ENCODE measurements around the gene BCL7A.

DNA sequence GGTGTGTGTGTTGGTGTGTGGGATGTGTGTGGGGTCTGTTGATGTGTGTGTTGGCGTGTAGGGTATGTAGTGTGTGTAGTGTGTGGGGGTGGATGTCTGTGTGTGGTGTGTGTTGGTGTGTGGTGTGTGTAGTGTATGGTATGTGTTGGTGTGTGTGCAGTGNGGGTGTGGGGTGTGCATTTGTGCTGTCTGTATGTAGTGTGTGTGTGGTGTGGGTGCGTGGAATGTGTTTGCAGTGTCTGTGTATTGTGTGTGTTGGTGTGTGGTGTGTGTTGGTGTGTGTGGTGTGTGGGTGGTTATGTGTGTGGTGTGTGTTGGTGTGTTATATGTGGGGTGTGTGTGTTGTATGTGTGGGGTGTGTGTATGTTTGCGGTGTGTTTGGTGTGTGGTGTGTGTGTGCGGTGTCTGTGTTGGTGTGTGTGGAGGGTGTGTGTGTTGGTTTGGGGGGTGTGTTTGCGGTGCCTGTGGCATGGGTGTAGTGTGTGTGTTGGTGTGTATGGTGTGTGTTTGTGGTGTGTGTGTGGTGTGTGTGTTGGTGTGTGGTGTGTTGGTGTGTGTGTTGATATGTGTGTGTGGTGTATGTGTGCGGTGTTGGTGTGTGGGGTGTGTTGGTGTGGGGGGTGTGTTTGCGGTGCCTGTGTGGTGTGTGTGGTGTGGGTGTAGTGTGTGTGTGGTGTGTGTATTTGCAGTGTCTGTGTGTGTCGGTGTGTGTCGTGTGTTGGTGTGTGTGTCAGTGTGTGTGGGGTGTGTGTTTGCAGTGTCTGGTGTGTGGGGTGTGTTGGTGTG is 71.6 kb downstream of the BCL7A start:
- TF ChIP-seq, protein P1, sequence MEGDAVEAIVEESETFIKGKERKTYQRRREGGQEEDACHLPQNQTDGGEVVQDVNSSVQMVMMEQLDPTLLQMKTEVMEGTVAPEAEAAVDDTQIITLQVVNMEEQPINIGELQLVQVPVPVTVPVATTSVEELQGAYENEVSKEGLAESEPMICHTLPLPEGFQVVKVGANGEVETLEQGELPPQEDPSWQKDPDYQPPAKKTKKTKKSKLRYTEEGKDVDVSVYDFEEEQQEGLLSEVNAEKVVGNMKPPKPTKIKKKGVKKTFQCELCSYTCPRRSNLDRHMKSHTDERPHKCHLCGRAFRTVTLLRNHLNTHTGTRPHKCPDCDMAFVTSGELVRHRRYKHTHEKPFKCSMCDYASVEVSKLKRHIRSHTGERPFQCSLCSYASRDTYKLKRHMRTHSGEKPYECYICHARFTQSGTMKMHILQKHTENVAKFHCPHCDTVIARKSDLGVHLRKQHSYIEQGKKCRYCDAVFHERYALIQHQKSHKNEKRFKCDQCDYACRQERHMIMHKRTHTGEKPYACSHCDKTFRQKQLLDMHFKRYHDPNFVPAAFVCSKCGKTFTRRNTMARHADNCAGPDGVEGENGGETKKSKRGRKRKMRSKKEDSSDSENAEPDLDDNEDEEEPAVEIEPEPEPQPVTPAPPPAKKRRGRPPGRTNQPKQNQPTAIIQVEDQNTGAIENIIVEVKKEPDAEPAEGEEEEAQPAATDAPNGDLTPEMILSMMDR (IDR thresholded peaks at IDR 0.05; ENCODE audit: insufficient read depth, low read length, poor library complexity, severe bottlenecking), result no peak
- TF ChIP-seq EZH2phosphoT487 (conservative IDR thresholded peaks at IDR 0.05; ENCODE audit: low read length), result no peak

Measured in SU-DHL-6 (cell line).